Body of pancreas (tissue), 4 donors: ENCODE results near the gene CTSE.
"Not testable (repeated sequence)": the region's sequence is repeated elsewhere in the genome, so short reads cannot be mapped to it uniquely, and the experiment has no call there.

Experiments used
- CTCF ChIP-seq, 7 experiments: fragments of 450-650 bp in 4 of 7; fragments of 200-600 bp in 3 of 7; sonication (generic) in 3 of 7; IDR thresholded peaks; one replicate each; pipeline ENCODE4 v1.5.1; 2016 to 2019; ENCODE audit warnings: antibody characterized with exemption in 7 of 7
- POLR2A ChIP-seq, 3 donors: fragments of 450-650 bp; IDR thresholded peaks; one replicate each; pipeline ENCODE4 v1.6.1; 2016; ENCODE audit warnings: antibody characterized with exemption in 3 of 3, mild to moderate bottlenecking in 2 of 3

GRCh38 chr1:206055639-206056323 lies 32.1 kb upstream of the CTSE start:
- TF ChIP-seq CTCF, POLR2A (IDR thresholded peaks at IDR 0.05): not testable (repeated sequence)
